SK-N-SH treated with all-trans-retinoic acid at 6 μM for 48 hours (cell line): ENCODE results near the gene CALCB.

ENCODE experiments used
- ATAC-seq: fragments of 200-7000 bp; cut with Tn5 transposase; 3 replicates; pipeline ENCODE4 v1.9.1; 2020; ENCODE audit warnings: mild to moderate bottlenecking, moderate library complexity
- ARNTL ChIP-seq: fragments of 450-650 bp; formaldehyde crosslinking; IDR thresholded peaks from 2 replicates; pipeline ENCODE4 v1.5.0; 2020; ENCODE audit warnings: low read depth, mild to moderate bottlenecking, moderate library complexity, borderline replicate concordance
- BACH2 ChIP-seq: fragments of 250-450 bp; sonication (Bioruptor Pico); IDR thresholded peaks from 2 replicates; pipeline ENCODE4 v1.9.0; 2021; ENCODE audit warnings: mild to moderate bottlenecking, borderline replicate concordance
- CREB5 ChIP-seq: fragments of 250-450 bp; sonication (Bioruptor Pico); IDR thresholded peaks from 2 replicates; pipeline ENCODE4 v1.5.1; 2020; ENCODE audit warnings: low read depth, mild to moderate bottlenecking, moderate library complexity
- CSDC2 ChIP-seq: fragments of 250-450 bp; sonication (Bioruptor Pico); IDR thresholded peaks from 2 replicates; pipeline ENCODE4 v1.5.0; 2020; ENCODE audit warnings: mild to moderate bottlenecking, moderate library complexity
- CSRNP3 ChIP-seq: fragments of 250-450 bp; sonication (Bioruptor Pico); IDR thresholded peaks from 2 replicates; pipeline ENCODE4 v1.5.1; 2021; ENCODE audit warnings: mild to moderate bottlenecking, moderate library complexity
- ESRRG ChIP-seq: fragments of 250-450 bp; sonication (Bioruptor Pico); IDR thresholded peaks from 2 replicates; pipeline ENCODE4 v1.6.1; 2021; ENCODE audit warnings: mild to moderate bottlenecking
- GLIS3 ChIP-seq: fragments of 250-450 bp; sonication (Bioruptor Pico); IDR thresholded peaks from 2 replicates; pipeline ENCODE4 v1.5.0; 2020; ENCODE audit warnings: mild to moderate bottlenecking, moderate library complexity
- ISL1 ChIP-seq: fragments of 250-450 bp; sonication (Bioruptor Pico); IDR thresholded peaks from 2 replicates; pipeline ENCODE4 v2.1.2; 2022; ENCODE audit warnings: mild to moderate bottlenecking, moderate library complexity
- POU6F1 ChIP-seq: fragments of 250-450 bp; sonication (Bioruptor Pico); IDR thresholded peaks from 2 replicates; pipeline ENCODE4 v1.8.0; 2021; ENCODE audit warnings: low read depth, mild to moderate bottlenecking, moderate library complexity, borderline replicate concordance
- PPARA ChIP-seq: fragments of 250-450 bp; sonication (Bioruptor Pico); IDR thresholded peaks from 2 replicates; pipeline ENCODE4 v1.5.0; 2020; ENCODE audit warnings: mild to moderate bottlenecking, borderline replicate concordance
- RARB ChIP-seq: fragments of 250-450 bp; sonication (Bioruptor Pico); IDR thresholded peaks from 2 replicates; pipeline ENCODE4 v1.8.0; 2021; ENCODE audit warnings: mild to moderate bottlenecking, moderate library complexity
- SNAI2 ChIP-seq: fragments of 250-450 bp; sonication (Bioruptor Pico); IDR thresholded peaks from 2 replicates; pipeline ENCODE4 v1.5.0; 2020; ENCODE audit warnings: mild to moderate bottlenecking, moderate library complexity
- TCF4 ChIP-seq: fragments of 250-450 bp; sonication (Bioruptor Pico); IDR thresholded peaks from 2 replicates; pipeline ENCODE4 v1.8.0; 2021; ENCODE audit warnings: mild to moderate bottlenecking, moderate library complexity, borderline replicate concordance
- TOX ChIP-seq: fragments of 250-450 bp; sonication (Bioruptor Pico); IDR thresholded peaks from 2 replicates; pipeline ENCODE4 v1.8.0; 2021; ENCODE audit warnings: mild to moderate bottlenecking, moderate library complexity, borderline replicate concordance
- TSHZ2 ChIP-seq: fragments of 250-450 bp; sonication (Bioruptor Pico); IDR thresholded peaks from 2 replicates; pipeline ENCODE4 v1.5.0; 2020; ENCODE audit warnings: mild to moderate bottlenecking, moderate library complexity
- ZC3H10 ChIP-seq: fragments of 250-450 bp; sonication (Bioruptor Pico); IDR thresholded peaks from 2 replicates; pipeline ENCODE4 v1.5.1; 2021; ENCODE audit warnings: mild to moderate bottlenecking, moderate library complexity
- ZFP3 ChIP-seq: fragments of 250-450 bp; sonication (Bioruptor Pico); IDR thresholded peaks from 2 replicates; pipeline ENCODE4 v1.5.0; 2020; ENCODE audit warnings: mild to moderate bottlenecking, moderate library complexity
- ZNF565 ChIP-seq: fragments of 450-650 bp; formaldehyde crosslinking; conservative IDR thresholded peaks from 2 replicates; pipeline ENCODE4 v1.5.0; 2020; ENCODE audit warnings: low read depth, mild to moderate bottlenecking, moderate library complexity
- ZNF70 ChIP-seq: fragments of 450-650 bp; formaldehyde crosslinking; IDR thresholded peaks from 2 replicates; pipeline ENCODE4 v1.5.0; 2020; ENCODE audit warnings: mild to moderate bottlenecking, moderate library complexity
- ZNF8 ChIP-seq: fragments of 450-650 bp; formaldehyde crosslinking; IDR thresholded peaks from 2 replicates; pipeline ENCODE4 v1.5.0; 2020; ENCODE audit warnings: mild to moderate bottlenecking, moderate library complexity

Gene CALCB

GRCh38 chr11:15073361-15074205, at the start of gene CALCB:
Gene CALCB (plus strand): TSS chr11:15073593. CDS start chr11:15074719, 1,126 bp downstream.
- TF ChIP-seq CSRNP3 (CRISPR knock-in tag) (no peak), ZC3H10 (CRISPR knock-in tag) (no peak), GLIS3 (CRISPR knock-in tag) (no peak), POU6F1 (no peak), TSHZ2 (no peak), CREB5 (no peak), CSDC2 (CRISPR knock-in tag) (no peak), RARB (CRISPR knock-in tag) (no peak)

GRCh38 chr11:15027011-15027410, 46.4 kb upstream of the CALCB start:
- no peak for ATAC-seq

More at GRCh38 chr11:15073361-15074205, at the start of gene CALCB:
- ATAC-seq: peak; percentile 67

GRCh38 chr11:15027956-15028355, 45.4 kb upstream of the CALCB start:
- ATAC-seq: no peak
- TF ChIP-seq ARNTL (CRISPR knock-in tag) (no peak), ESRRG (no peak), CREB5 (no peak), ISL1 (CRISPR knock-in tag) (no peak), PPARA (CRISPR knock-in tag) (no peak), SNAI2 (CRISPR knock-in tag) (no peak), ZNF70 (CRISPR knock-in tag) (no peak), ZNF8 (CRISPR knock-in tag) (no peak), BACH2 (CRISPR knock-in tag) (no peak), TOX (CRISPR knock-in tag) (no peak), RARB (CRISPR knock-in tag) (no peak), ZFP3 (no peak), ZC3H10 (CRISPR knock-in tag) (no peak)

More at GRCh38 chr11:15027011-15027410, 46.4 kb upstream of the CALCB start:
- no peak for TF ChIP-seq ZNF8 (CRISPR knock-in tag)
- no peak for TF ChIP-seq TCF4 (CRISPR knock-in tag)
- TF ChIP-seq ESRRG: no peak
- no peak for TF ChIP-seq CSRNP3 (CRISPR knock-in tag)
- TF ChIP-seq SNAI2 (CRISPR knock-in tag): no peak
- TF ChIP-seq ISL1 (CRISPR knock-in tag): no peak
- no peak for TF ChIP-seq ZFP3
- no peak for TF ChIP-seq ZNF565
- TF ChIP-seq POU6F1: no peak
- TF ChIP-seq GLIS3 (CRISPR knock-in tag): no peak
